22Rv1 (cell line): ENCODE results near the gene IRF1.

ENCODE experiments used
- ZFX ChIP-seq: fragments of 450-650 bp; IDR thresholded peaks from 2 replicates; pipeline ENCODE4 v1.6.1; 2017; ENCODE audit warnings: antibody characterized with exemption, borderline replicate concordance
- TF ChIP-seq, protein P1 (sequence below): fragments of 450-650 bp; IDR thresholded peaks from 2 replicates; pipeline ENCODE4 v1.5.1; 2017; ENCODE audit warnings: mild to moderate bottlenecking

DNA sequence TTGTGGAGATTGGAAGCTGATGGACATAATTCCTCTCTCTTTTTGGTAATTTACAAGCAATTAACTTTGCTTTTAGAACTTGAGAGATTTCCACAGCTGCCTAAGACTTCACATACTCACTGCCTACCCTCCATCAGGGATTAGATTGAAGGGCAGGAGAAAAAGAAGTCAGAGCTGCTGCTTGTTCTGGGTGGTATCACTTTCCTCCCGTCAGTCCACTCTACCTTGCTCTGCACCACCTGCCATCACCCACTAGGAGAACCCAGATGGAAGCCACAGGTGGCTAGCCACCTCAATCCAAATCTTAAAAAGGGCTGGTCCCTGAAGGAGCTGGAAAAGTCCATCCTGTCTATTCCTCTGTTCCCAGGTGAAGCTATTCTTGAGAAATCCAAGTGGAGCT lies 10.5 kb downstream of the IRF1 start:
- TF ChIP-seq, protein P1, sequence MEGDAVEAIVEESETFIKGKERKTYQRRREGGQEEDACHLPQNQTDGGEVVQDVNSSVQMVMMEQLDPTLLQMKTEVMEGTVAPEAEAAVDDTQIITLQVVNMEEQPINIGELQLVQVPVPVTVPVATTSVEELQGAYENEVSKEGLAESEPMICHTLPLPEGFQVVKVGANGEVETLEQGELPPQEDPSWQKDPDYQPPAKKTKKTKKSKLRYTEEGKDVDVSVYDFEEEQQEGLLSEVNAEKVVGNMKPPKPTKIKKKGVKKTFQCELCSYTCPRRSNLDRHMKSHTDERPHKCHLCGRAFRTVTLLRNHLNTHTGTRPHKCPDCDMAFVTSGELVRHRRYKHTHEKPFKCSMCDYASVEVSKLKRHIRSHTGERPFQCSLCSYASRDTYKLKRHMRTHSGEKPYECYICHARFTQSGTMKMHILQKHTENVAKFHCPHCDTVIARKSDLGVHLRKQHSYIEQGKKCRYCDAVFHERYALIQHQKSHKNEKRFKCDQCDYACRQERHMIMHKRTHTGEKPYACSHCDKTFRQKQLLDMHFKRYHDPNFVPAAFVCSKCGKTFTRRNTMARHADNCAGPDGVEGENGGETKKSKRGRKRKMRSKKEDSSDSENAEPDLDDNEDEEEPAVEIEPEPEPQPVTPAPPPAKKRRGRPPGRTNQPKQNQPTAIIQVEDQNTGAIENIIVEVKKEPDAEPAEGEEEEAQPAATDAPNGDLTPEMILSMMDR = no peak
- TF ChIP-seq ZFX = no peak
